HUDEP-2 (cell line): Measurements from ENCODE around the gene ITGA4.

Source experiments
- DNase-seq, 76 experiments: peaks; one replicate each; lab custom pipeline; 2025; ENCODE audit not compliant: unreplicated experiment in 76 of 76; lab: John Stamatoyannopoulos, UW

ITGA4 gene

DNA sequence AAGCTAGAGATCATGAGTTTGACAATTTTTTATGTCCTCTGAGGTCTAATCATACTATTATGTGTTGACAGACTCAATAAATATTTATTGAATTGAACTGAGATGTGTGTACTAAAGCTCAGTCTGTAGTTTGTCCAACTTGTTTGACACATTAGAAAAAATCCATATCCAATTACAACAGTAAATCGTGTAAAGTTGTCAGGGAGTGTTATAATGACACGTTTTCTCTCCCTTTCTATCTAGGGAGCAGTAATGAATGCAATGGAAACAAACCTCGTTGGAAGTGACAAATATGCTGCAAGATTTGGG lies 28.4 kb downstream of the ITGA4 start:
- DNase-seq = no peak

DNA sequence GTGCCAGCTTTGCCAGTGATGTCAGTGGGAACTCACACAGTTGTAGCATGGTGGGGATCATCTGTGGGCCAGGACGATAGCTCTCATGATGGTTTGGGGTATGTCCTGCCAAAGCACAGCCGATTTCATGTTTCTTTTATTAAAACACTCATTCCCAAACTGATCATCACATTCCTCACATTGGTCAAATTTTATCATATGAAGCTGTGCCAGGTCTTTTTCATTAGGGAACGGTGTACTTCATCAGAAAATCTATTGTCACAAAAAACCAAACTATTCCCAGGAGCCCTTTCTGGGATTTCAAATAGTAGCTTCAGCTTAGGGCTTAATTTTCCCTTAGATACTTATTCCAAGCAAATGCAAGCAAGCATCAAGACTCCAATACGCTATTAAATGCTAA lies 42.0 kb downstream of the ITGA4 start:
- DNase-seq = no peak

DNA sequence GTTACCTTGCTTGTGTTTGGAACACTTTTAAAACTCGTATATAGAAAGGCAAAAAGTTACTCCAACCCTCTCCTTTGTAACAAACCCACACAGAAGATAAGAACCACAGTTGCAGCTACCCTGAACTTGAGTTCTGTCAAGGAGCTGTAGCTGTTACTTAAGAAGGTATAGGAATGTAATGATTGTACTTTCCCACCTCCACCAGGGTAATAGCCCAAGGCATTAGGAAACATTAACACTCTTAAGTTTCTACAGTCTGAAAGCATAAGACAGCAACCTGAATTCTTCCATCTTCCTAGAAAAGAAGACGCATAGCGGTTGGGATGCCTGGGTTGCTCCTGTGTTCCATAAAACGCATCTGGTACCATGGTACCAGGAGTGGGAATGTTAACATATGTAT lies 43.0 kb downstream of the ITGA4 start:
- DNase-seq = no peak

DNA sequence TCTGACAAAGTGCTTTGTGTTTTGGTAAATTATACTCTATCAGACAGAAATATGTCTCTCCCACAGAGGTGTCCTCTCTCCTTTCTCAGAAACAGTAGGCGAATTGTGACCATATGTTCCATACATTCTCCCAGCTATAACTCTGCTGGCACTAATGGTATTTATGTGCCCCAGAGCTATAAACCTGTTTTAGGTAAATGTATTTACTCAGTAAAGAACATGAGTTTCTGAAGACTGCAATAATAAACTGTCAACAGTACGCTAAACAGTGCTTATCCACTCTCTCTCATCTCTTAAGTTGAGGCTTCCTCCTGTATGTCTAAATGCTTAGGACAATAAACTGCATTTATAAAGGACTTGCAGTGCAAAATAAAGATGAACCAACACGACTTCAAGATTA lies 58.5 kb downstream of the ITGA4 start:
- DNase-seq = no peak

DNA sequence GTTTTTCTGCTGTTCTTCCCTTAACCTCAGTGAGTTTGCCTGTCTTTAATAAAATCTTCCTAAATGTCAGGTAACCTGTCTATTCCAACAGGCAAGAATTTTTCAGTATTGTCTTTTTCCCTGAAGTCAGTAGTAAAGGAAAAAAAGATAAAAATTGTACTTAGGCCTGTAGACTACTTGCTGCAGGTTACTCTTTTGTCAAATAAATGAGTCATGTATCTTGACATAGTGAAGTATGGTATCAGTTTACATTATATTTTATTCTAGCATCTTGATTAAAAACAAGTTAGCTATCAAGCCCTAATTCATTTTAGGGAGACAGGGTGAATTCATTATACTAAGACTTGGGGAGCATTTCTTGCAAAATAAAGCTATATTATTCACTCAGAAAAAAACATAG lies 59.8 kb downstream of the ITGA4 start:
- no peak for DNase-seq

DNA sequence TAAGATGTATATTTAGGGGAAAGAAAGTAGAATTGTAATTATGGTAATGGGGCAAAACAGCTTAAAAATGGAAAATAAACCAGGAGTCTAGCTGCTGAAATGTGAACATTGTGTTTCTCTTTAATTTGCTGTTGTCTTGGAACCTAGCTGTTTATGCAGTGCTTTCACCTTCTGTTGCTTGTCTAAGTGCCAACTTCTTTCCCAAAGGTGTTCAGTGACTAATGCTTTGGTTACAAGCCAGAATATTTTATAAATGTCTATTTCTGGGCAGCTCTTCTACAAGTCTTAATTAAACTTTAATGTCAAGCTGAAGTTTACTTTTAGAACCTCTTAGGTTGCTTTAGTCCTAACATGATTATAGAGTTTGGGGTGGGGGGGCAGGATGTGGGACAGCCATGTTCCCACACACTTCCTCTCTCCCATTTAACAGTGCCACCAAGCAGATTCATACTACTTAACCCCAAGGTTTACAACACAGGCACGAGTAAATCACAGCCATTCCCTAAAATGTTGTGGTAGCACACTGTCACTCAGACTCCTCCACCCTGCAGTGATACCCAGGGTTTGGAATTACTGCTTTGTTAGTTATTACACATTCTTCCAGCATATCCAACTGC lies 60.6 kb downstream of the ITGA4 start:
- DNase-seq = no peak

DNA sequence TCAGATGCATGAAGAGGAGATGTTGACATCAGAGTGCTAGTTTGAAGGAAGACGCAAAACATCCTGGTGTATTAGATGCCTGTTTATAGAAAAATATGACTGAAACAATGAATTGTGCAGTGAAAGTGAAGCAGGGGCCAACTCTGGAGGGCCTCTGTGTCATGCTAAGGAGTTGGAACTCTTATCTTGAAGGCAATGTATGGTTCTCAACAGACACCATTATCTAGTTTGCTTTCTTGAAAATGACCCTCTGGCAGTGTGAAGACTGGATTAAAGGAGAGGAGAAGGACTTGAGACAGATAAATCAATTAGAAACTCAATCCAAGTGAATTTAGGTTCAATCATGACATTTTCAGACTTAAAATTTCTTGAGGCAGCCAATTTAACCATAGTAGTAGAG lies 63.1 kb downstream of the ITGA4 start:
- DNase-seq = peak in 14 of 76 experiments; percentile 13 to 52 (median 26)

DNA sequence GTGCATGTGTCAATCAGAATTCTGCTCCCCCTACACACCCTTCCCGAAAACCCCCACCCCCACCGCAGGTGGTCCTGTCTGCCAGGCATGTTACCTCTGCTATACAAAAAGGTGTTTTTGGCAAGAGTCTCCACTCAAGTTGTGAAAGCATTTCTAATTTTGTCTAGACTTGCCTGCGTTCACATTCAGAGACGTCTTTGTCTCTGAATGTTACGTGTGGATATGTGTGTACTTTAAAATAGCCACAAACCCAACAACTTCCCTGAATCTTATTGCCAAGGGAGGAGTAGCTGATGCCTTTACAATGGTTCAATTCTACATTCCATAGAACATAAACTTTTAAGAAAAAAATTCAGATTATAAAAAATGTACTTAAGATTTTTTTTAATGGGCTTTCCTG lies 66.6 kb downstream of the ITGA4 start:
- DNase-seq = no peak

DNA sequence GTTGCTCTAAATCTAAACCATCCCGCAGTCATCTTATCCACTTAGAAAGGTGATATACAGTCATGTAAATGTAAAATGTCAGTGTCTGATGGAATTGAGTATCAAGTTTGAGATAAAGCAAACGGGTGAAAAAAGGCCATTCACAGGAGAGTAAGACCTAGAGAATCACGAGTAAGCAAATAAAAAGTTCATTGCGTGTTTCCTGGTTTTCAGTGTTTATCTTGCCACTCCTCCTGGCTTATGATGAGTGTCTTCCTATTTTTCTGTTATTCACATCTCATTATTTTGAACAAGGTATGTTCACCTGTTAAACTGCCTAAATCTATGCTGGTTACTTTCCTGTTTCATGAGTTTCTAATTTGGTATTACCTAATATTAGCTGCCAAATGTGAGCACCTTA lies 68.8 kb downstream of the ITGA4 start:
- no peak for DNase-seq

DNA sequence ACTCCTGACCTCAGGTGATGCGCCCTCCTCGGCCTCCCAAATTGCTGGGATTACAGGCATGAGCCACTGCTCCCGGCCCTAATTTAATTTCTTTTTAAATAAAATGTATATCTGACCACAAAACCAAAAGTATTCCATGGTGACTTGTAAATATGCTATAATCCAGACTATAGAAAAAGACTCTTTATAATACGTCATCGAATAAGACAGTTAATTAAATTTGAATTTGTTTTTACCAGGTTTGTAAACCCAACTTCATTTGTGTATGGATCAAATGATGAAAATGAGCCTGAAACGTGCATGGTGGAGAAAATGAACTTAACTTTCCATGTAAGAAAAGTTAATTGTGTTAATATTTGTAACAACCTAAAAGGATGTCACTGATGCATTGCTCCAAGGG lies 69.9 kb downstream of the ITGA4 start:
- DNase-seq = no peak

DNA sequence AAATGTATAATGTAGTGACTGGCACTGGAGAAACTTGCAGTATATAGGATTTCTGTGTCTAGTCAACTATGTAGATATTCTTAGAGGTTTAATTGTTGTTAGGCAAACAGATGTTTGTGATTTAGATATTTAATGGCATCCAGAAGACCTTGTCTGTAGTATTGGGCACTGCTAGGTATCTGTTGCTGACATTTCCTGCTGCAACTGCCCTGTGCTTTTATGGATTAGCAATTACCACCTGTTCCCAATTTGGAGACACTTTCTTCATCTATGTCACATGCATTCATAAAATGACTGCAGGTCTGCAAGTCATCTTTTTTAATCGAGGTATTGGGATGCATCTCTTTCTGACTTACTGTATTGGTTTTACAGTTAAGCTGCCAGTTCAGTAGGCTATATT lies 71.3 kb downstream of the ITGA4 start:
- no peak for DNase-seq

DNA sequence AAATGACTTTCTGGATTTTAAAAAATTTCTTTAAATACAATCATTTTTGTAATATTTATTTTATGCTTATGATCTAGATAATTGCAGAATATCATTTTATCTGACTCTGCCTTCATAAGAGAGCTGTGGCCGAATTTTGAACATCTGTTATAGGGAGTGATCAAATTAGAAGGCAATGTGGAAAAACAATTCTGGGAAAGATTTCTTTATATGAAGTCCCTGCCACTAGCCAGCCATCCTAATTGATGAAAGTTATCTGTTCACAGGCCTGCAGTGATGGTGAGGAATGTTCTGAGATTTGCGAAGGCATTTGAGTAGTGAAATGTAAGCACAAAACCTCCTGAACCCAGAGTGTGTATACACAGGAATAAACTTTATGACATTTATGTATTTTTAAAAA lies 79.5 kb downstream of the ITGA4 start:
- DNase-seq = no peak

DNA sequence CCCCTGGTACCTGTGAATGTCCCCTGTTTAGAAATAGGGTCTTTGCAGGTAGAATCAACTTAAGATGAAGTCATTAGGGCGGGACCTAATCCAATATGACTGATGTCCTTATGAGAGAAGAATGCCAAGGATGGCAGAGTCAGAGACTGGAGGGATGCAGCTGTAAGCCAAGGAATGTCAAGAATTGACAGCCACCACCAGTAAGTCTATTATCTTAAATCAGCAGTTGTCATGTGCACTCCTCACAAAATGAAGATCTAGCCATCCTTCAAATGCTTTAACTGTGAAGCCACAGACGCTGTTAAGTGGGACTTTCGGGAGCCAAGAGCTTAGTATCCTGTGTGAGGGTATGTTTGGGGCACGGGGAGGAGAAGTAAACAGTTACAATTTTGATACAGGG lies 83.2 kb downstream of the ITGA4 start:
- DNase-seq = no peak

DNA sequence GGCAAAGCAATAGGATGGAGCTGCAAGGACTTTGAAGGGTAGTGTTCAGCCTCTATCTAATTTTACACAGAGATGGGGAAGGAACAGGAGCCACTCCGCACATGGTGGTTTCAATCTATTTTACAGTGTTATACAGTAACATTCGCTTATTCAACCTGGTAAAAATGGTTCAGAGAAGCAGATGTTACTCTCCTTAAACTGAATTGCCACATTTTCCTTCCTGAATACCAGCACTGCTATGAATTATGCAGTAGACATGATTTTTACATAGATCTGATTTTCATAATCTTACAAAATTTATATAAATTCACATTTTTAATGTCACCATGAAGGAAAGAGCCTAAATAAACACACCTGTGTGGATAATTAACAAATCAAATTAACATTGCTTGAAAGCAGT lies 85.0 kb downstream of the ITGA4 start:
- DNase-seq = no peak

DNA sequence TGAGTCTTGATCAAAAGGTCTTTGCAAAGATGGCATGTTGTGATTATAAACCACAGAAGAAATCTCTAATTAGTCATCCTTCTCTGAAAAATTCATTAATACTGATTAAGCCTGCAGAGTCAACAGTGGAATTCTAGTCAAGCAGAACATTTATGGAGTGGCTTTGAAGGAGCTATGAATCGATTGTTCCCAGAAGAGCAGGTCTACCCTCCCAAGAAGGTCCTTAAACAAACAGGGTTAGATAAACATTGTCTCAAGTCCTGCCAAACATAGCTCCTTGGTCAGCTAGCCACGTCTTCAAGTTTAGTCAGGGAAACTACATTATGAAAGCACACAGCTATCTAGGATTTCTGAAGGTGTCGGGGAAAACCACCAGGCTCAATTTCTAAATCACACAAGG lies 88.9 kb downstream of the ITGA4 start:
- DNase-seq = no peak

DNA sequence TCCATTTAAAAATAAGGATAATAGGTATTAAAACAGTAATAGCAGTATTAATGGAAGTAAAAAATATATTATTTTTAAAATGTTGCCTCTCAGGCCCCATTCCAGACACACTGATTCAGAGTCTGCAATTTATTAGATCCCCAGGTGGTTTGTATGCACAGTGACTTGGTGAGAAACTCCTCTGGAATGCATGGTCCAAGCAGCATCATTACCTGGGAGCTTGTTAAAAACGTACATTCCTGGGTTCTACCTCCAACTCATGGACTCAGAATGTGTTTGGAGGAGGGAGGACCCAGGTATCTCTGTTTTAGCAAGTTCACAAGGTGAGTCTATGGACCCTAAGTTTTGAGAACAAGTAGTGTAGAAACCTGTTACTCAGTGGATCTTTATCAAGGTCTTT lies 95.6 kb downstream of the ITGA4 start:
- no peak for DNase-seq

DNA sequence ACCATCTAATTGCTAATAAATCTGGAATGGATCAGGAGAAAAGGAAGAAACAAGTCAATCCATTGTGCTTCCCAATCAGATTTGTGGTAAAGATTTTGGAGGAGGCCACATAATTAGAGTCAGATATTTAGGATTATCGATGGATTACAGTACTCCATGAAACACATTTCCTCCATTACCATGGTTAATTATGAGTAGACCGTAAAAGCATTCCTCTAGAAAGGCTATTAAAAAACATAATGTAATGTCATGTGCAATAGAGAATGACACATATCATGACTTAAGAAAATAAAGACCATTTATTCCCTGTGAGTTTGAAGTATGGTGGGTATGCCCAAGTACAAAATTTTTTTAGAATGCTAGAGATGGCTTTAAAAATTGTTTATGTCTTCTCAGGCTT lies 96.1 kb downstream of the ITGA4 start:
- no peak for DNase-seq

DNA sequence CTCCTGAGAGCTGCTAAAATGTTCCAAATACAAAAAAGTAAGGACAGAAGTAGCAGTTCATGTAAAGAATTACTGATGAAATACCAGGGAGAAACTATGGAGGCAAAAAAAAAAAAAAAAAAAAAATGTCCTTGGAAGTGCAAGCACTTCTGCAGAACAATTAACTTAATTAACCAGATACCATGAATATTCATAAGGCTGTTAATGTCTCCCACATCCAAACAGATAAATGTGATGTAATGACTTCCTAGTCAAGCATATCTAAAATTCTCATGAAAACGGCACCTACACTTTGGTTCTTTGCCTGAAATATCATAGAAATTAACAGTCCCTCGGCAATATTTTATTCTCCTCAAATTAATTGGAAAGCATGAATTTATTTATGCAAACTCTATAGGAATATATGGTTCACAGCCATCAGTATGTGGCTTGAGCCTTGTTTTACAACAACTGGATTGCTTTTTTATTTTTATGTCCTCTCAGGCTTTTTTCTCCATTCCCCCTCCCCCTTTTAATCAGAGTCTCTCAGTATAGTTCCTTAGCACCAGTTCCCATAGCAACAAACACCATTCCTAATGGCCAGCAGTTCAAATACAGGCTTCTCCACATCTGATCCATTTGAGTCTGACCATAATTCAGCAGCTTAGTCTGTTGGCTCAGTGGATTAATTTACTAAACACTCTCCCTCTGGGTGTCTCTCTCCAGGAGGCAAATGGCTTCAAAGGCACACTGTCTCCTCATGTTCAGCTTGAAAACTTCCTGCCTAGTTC lies 97.1 kb downstream of the ITGA4 start:
- DNase-seq = no peak

DNA sequence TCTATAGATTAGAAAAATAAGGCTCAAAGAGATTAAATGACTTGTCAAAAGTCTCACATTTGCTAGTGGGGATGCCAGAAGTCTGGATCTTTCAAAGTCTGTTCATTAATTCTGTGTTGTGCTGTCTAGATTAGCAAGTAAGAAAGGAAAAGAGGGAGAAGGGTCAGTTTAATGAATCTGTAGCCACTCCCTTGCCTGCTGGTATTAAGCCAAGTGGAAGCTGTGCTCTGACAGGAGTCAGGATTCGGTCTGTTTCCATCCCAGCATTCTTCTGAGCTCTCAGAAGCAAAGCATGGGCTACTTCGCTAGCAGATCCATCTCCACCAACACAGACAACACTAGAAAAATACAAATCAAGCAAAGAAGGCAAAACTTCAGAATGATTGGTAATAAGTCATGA lies 101.2 kb downstream of the ITGA4 start:
- no peak for DNase-seq

DNA sequence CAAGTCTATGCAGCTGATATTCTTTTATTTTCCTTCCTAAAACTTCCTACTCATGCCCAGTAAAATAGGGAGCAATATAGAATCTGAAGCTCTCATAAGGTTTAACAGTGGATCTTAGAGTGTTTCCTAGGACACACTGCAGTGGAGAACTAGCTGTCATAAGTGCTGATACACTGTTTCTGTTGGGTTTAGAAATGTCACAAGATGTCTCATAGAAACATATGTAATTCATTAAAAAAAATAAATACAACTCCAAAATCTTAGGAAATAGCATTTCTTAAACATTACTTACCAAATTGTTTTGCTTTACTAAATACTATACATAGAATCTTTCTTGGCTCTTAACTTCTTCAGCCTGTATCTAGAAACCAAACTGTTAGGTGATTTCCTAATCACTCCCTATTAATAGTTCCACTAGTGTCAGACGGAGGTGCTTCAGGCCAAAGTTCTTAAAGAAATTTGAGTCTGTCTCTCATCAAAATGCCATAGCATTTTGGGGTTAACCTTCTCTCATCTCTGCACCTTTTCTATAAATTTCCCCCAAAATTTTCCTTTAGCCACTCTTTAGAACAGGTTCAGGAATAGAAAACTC lies 106.0 kb downstream of the ITGA4 start:
- no peak for DNase-seq

DNA sequence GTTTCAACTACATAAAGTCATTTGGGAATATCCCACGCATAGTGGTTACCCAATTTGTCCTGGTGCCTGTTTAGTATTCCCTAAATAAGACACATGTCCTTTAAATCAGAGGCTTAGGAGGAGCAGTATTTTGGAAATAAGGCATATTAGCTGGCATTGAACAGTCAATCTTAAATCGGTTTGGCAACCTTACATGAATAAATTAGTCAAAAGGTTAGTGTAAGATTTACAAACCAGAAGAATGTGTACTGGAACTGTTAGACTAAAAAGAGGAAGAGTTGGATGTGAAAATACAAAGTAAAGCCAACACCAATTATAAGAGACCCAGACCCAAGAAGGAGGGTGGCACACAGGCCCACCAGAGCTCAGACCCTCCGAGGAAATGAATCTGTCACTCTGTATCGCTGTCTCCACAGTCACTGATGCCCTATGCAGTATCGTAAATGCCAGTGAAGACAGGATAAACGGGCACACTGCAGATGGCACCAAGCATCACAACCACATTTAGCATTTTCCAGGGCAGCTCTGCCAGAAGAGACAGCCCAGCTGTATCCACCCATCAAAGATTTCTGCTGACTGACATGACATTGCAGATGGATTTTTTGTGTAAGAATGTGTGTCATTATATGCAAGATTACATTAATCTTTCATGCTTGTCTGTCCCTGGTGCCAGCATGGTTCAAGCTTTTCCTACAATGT lies 109.3 kb downstream of the ITGA4 start:
- no peak for DNase-seq

DNA sequence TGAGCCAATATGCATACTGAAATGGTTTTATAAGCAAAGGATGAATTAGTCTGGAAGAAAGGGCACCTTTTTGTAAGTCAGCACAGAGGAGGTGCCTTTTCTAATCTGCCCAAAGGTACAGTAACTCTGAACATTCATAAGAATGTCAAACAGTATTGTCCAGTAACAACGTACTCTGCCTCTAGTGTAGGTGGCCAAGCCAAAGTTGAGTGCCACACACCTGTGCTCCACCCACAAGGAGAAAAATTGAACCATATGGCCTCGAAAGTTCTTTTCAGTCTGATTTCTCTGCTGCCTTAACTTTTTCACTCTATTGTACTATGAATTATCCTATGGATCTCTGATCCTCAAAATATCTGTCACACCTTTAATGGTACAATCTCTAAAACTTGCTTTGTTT lies 112.9 kb downstream of the ITGA4 start:
- no peak for DNase-seq
